HG02943 (cell line): ENCODE results near the gene APOBEC2.

Experiments used
- ATAC-seq: cut with Tn5 transposase; IDR thresholded peaks from one replicate; pipeline ENCODE4 v1.9.1; 2021; ENCODE audit warnings: mild to moderate bottlenecking, low read depth, moderate library complexity; ENCODE audit not compliant: unreplicated experiment

APOBEC2 gene

DNA sequence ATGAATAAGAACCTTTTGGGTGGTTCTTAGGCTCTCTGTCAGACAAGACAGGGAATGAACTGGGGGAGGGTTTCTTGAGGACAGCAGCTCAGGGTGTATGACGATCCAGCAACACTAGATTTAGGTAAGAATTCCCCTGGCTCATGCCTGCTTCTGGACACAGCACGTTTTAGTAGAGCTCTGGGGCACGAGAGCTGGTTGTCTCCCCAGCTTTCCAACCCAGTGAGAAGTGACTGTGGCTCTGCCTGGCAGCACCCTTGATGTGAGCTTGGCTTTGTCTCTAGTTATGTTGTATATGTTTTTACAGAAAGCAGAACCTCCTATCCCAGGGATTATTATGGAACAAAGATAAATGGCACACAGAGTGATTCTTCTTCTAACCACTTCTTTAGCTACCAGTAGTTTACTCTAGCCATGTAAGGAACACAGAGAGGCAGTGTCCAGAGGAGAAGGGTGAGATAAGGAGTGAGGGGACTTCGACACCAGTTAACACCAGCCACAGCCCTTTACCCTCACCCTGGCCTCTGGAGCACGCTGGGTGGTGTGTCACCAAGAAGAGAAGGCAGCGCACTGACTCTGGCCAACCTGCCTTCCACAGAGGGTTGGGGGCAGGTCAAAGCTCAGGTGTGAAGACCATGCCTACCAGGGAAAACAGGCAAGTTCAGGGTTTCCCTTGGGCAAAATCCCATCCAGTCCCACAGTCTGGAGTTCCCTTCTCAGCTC lies 3.9 kb downstream of the APOBEC2 start:
- no peak for ATAC-seq

- ATAC-seq = no peak
Measured at GRCh38 chr6:41058783-41059181, 5.8 kb downstream of the APOBEC2 start.

DNA sequence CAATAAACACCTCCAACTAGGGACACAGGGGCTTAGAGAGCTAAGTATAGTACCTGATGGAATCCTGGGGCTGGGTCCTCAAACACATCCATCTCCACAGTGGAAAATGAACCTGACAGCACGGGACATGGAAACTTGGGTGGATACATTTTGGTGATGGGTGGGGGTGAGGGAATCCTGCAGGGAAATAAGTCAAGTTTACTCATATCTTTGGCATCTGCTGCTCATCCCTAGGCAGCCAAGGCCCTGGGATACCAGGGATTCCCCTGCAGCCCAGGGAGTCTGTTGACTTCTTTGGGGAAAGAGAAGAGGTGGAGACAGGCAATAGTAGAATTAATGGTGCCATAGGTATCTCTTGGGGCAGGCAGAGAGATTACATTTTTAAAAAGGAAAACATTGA lies 6.6 kb downstream of the APOBEC2 start:
- ATAC-seq = no peak

DNA sequence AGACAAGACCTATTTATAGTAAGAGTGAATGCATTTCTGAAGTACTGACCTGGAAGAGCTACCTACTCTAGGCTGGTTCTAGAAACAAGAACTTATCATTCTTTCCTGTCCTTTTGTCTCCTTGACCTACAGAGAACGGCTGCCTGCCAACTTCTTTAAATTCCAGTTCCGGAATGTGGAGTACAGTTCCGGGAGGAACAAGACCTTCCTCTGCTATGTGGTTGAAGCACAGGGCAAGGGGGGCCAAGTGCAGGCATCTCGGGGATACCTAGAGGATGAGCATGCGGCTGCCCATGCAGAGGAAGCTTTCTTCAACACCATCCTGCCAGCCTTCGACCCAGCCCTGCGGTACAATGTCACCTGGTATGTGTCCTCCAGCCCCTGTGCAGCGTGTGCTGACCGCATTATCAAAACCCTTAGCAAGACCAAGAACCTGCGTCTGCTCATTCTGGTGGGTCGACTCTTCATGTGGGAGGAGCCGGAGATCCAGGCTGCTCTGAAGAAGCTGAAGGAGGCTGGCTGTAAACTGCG lies 8.3 kb downstream of the APOBEC2 start:
- ATAC-seq = no peak

GRCh38 chr6:41062056-41062455 lies 9.1 kb downstream of the APOBEC2 start:
- no peak for ATAC-seq

DNA sequence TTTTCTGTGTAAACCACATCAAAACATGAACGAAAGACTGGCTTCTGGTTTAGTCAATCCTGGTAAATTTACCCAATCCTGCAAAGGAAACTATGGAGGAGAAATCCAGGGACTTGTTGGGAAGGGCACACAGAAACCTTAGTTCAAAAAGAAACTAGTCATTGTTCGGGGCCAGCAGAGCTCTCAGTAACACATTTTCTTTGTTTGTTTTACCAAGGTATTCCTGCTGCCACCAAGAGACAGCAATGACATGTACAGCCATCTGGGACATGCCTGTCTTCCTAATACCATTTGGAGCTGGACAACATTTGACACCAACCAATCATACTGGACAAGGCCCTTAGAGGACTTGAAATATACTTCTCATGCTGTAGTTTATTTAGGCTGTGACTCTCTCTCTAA lies 10.9 kb downstream of the APOBEC2 start:
- no peak for ATAC-seq

- no peak for ATAC-seq
Measured at GRCh38 chr6:41064841-41065240, 11.8 kb downstream of the APOBEC2 start.

DNA sequence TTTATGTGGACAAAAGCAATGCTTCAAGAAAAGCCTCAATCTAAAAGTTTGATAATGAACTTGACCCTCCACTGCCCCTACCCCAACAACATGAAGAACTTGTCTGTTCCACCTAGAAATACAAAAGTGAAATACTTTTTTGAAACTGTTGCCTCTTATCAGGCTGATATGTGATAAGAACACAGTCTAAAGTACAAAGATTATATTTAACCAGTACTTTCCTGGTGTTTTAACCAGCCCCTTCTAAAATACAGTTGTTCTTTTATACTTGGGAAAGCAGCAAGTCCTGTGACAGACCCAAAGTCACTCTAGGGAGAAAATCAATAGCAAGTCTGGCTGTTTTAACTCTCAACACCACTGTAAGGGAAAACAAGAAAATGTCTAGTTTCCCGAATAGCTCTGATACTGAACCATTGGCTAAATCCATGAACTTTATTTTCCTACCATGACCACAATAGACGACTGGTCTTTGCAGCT lies 12.6 kb downstream of the APOBEC2 start:
- no peak for ATAC-seq

DNA sequence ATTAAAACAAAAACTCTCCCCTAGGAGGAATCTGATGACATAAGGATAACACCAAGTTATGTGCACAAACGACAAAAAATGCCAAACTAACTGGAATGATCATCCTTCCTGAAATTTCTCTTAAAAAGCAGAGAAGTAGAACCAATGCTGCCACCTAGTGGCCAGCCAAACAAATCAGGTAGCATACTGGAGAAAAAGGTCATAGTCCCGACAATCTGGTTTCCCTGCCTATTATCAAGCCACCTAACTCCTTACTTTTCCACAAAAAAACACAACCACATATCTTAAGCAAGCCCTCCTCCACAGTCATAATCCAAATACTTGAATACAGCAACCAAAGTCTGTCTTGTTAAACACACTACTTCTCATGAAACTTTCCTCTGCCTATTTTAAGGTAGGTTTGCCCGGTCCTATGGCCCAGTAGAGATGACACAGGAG lies 13.9 kb downstream of the APOBEC2 start:
- ATAC-seq = no peak

DNA sequence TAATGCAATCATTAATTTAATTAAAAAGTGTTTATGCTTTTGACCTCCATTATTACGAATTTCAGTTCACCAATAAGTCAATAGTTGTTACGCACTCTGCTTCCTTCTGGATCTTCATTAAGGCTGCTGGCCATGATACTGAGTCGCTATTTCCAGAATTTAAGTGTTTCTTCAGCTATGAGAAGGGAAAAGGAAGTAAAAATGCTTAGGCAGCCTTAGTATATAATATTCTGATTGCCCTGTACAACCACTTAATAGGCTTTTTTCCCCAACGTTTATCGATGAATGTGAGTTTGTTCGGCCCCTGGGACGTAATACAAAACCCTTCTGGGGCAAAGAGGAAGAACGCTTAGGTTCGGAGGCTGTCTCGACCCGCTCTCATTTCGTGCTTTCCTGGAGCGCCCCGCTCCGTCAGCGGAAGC lies 18.5 kb downstream of the APOBEC2 start:
- no peak for ATAC-seq

DNA sequence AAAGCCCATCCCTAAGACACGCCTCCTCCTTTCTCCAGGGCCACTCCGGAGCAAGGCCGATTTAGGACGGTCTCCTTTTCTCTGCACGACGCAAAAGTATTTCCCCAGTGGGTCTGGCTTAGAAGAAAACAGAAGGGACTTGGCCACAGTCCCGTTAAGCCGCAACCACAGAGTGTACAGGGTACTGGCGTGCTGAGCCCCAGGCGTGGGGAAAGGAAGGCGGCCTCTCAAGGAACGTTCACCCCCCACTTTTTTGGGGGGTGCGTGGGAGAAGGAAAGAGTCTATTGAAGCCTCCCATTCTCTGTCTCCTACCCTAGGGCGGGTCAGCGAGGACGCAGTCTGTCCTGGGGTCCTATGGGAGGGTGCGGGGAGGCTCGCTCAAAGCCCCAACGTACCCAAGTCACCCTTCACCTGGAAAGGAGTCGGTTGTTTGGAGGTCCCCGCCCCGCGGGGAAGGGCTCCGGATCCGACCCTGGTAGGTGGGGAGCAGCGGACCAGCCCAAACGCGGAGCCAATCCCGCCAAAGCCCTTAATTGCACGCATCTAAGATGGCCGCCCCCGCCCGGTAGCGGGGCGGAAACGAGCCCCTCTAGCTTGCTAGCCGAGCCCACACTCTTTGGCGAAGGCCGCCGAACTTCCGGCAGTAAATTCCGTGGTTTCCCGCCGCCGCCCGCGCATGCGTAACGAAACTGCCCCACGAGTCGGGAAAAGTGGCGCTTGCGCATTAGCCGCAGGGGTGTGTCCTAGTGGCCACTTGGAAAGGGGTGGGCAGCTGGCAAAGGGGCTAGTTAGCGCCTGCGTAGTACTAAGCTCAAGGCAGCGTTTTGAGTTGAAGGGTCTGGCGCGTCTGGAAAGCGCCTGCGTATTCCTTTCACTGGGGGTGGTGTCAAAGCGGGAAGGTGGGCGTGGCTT lies 19.2 kb downstream of the APOBEC2 start, which contains the start of gene OARD1:
TSS of gene OARD1 (minus strand) at position 434 of the 913 bp plus-strand sequence. CDS start 722 bp downstream, outside the sequence.
- ATAC-seq = peak; percentile 64

DNA sequence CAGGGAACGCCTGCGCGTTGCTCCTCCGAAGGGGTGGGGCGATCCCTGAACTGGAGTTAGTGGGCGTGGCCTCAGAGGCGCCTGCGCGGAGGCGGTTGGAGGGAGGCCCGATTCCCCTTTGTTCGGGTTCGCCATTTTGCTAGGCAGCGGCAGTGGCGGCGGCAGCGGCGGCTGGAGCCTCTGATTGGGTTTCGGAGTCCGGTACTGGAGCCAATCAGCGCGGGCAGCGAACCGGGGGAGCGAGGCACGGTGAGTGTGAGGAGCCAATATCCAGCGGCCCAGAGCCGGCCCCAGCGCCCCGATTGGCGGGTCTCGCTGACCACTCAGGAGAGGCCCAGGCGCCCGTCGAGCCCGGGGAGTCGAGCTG lies 19.8 kb downstream of the APOBEC2 start, which contains the start of gene NFYA:
TSS of gene NFYA (plus strand) at position 139 of the 367 bp plus-strand sequence. CDS start 6,116 bp downstream, outside the sequence.
- ATAC-seq = peak; percentile 60

DNA sequence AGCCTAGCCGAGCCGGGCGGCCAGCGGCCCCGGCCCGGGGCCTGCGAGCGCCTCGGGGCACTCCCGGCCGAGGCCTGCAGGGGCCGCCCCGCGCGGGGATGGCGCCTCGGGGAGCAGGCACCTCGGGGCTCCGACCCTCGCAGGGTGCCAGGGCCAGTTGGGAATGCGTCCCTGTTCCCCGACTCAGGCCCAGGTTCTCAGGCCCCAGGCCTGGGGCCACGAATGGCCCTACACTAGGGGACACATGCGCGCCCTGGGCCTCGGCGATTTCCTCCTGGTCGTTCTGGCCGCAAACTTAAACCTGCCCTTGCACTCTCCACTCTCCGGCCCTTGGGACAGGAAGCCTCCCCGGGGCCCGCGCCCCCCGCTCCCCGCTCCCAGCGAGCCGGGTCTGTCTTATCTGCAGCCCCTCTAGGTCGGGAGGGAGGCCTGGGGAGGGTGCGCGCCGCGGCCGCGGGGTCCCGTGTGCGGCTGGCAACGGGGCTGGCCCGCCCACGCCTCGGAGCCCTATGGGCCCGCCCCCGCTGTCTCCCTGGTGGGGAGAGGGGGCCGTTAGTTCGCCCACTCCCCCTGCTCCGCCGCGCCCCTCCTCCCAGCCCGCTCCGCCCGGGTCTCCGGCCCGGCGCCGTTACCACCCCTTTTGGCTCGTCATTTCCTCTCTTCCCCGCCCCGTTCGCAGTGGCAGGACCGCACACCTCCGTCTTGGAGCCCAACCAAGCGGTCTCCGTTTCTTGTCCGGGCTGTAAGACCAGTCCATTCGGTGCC lies 20.4 kb downstream of the APOBEC2 start:
- ATAC-seq = peak; percentile 31

- ATAC-seq = no peak
Measured at GRCh38 chr6:41073968-41074691, 21.1 kb downstream of the APOBEC2 start.

- ATAC-seq = no peak
Measured at GRCh38 chr6:41074692-41075436, 21.9 kb downstream of the APOBEC2 start.

- ATAC-seq = no peak
Measured at GRCh38 chr6:41075651-41076626, 22.9 kb downstream of the APOBEC2 start.

DNA sequence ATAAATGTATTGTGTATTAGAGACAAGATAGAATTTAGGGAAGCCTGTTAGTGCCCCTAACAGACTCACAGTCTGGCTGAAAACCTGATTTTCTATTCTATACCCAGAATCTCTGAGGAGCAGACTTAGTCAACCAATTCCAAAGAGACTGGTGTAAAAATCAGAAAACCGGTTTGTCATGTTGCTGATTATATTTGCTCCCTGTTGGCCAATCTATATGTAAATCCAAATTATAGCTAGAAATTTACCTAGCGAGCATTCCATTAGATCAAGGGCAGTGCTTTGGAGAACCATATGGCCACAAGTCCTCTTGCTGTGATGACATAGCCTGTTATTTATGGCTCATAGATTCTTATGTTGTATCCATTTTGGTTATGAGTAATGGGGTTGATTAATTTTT lies 24.5 kb downstream of the APOBEC2 start:
- no peak for ATAC-seq

- no peak for ATAC-seq
Measured at GRCh38 chr6:41078101-41078500, 25.1 kb downstream of the APOBEC2 start.
